Right lobe of liver (tissue), 4 donors: ENCODE results near the gene AKAP10.

ENCODE experiments used
- POLR2A ChIP-seq: fragments of 450-650 bp; IDR thresholded peaks from one replicate; pipeline ENCODE4 v1.6.1; 2017; ENCODE audit warnings: antibody characterized with exemption, mild to moderate bottlenecking
- TF ChIP-seq, protein P1 (sequence below), 4 donors: fragments of 200-600 bp in 3 of 4; fragments of 450-650 bp in 1 of 4; IDR thresholded peaks; one replicate each; pipeline versions ENCODE4 v1.5.1 to v1.8.0; 2016 to 2022; ENCODE audit warnings: antibody characterized with exemption in 4 of 4, mild to moderate bottlenecking in 2 of 4
- donor health status: DM: no; HTN: no; CAD: no.
- donor health status: DM: no; HTN: no; CAD: no.
- donor health status: DM: no; HTN: yes; CAD: no.

DNA sequence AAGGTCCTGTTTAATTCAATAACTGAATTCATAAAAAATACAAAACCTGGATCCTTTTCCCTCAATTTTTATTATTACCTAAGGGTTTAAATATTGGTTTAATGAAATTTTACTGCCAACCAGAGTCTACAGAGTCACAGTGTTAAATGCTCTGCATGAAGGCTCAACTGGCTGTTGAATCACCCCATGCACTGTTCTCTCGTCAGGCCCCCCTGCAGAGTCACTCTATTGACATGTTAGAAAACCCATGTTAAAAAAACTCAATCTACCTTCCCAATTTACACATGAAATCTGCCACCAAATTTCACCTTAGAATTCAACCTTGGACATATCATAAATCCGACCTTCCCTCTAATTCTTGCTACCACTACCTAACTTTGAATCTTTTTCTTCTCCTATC lies 66.6 kb downstream of the AKAP10 start:
- TF ChIP-seq, protein P1, sequence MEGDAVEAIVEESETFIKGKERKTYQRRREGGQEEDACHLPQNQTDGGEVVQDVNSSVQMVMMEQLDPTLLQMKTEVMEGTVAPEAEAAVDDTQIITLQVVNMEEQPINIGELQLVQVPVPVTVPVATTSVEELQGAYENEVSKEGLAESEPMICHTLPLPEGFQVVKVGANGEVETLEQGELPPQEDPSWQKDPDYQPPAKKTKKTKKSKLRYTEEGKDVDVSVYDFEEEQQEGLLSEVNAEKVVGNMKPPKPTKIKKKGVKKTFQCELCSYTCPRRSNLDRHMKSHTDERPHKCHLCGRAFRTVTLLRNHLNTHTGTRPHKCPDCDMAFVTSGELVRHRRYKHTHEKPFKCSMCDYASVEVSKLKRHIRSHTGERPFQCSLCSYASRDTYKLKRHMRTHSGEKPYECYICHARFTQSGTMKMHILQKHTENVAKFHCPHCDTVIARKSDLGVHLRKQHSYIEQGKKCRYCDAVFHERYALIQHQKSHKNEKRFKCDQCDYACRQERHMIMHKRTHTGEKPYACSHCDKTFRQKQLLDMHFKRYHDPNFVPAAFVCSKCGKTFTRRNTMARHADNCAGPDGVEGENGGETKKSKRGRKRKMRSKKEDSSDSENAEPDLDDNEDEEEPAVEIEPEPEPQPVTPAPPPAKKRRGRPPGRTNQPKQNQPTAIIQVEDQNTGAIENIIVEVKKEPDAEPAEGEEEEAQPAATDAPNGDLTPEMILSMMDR (IDR thresholded peaks at IDR 0.05) = no peak
- TF ChIP-seq POLR2A = no peak
